K562 (cell line): ENCODE results near the gene TMEM208. TPM values are rescaled to one million over a fixed set of nuclear protein-coding genes. Genes with fewer than 3 reads are reported as not detected.

Experiments used
- ATAC-seq: fragments of 200-7000 bp; cut with Tn5 transposase; 3 replicates; pipeline ENCODE4 v1.9.1; 2020; ENCODE audit warnings: moderate library complexity
- BruUV-seq: library from RNA; stranded (reverse); fragments of 400-500 nt; replicated peaks from 2 replicates; lab custom pipeline; 2021; lab: Mats Ljungman, UMichigan
- CTCF ChIA-PET: fragments of 300-600 bp; formaldehyde crosslinking; extraction: SDS; loops from one replicate; lab custom pipeline; 2021; ENCODE audit warnings: low intra/inter-chr PET ratio; lab: Yijun Ruan, JAX
- POLR2A ChIA-PET: fragments of 300-600, 350-650 bp; sonication (Branson Sonifier 250); formaldehyde crosslinking; extraction: SDS; loops from one replicate; lab custom pipeline; 2021; ENCODE audit warnings: antibody characterized with exemption, inconsistent platforms; lab: Yijun Ruan, JAX
- DNase-seq, 4 experiments: peaks; one replicate each; pipeline versions ENCODE4 v3.0.0 to v3.0.0-alpha.2; 2011 to 2018; ENCODE audit warnings: low spot score in 3 of 4, mixed read lengths in 3 of 4; ENCODE audit errors: extremely low read depth in 1 of 4
- FAIRE-seq: peaks from 2 replicates; lab custom pipeline; 2011; peaks lifted over from hg19 to GRCh38; lab: Jason Lieb, UNC
- H2AFZ ChIP-seq: 2 replicates; pipeline ENCODE4 v1.6.0; 2011; ENCODE audit warnings: low read depth, low read length, control low read depth, inconsistent platforms
- H3K27ac ChIP-seq: fragments of 200-600 bp; 3 replicates; pipeline ENCODE4 v1.8.0; 2011; ENCODE audit warnings: low read depth, mild to moderate bottlenecking, control low read depth, inconsistent platforms, low read length, moderate library complexity, mixed read lengths; ENCODE audit errors: extremely low read depth
- H3K27me3 ChIP-seq, 2 experiments: fragments of 300-600 bp in 1 of 2; 2 replicates in 1 of 2; 3 replicates in 1 of 2; pipeline versions ENCODE4 v1.6.0 to v1.8.0; 2011; ENCODE audit warnings: inconsistent platforms in 2 of 2, low read length in 2 of 2, mild to moderate bottlenecking in 1 of 2, mixed read lengths in 1 of 2, moderate library complexity in 1 of 2; ENCODE audit not compliant: control insufficient read depth in 2 of 2, insufficient read depth in 2 of 2
- H3K36me3 ChIP-seq: fragments of 300-600 bp; 3 replicates; pipeline ENCODE4 v1.8.0; 2011; ENCODE audit warnings: mild to moderate bottlenecking, low read length, inconsistent platforms; ENCODE audit not compliant: control insufficient read depth, insufficient read depth
- H3K4me1 ChIP-seq, 2 experiments: fragments of 200-600 bp in 1 of 2; replicated peaks in 1 of 2; 2 replicates in 1 of 2; 3 replicates in 1 of 2; pipeline versions ENCODE4 v1.5.1 to v1.8.0; 2011; ENCODE audit warnings: inconsistent platforms in 2 of 2, low read length in 2 of 2, mild to moderate bottlenecking in 1 of 2, mixed read lengths in 1 of 2, moderate library complexity in 1 of 2; ENCODE audit not compliant: control insufficient read depth in 2 of 2, insufficient read depth in 2 of 2
- H3K4me2 ChIP-seq: 2 replicates; pipeline ENCODE4 v1.6.1; 2011; ENCODE audit warnings: low read length, control low read depth, inconsistent platforms, mixed read lengths; ENCODE audit not compliant: insufficient read depth
- H3K4me3 ChIP-seq: fragments of 200-600 bp; sonication (generic), shearing (Covaris generic); 2 replicates; pipeline ENCODE4 v1.5.1; 2016; ENCODE audit warnings: control low read depth, inconsistent platforms
- H3K79me2 ChIP-seq: fragments of 200-600 bp; 3 replicates; pipeline ENCODE4 v1.8.0; 2011; ENCODE audit warnings: low read length, inconsistent platforms; ENCODE audit not compliant: control insufficient read depth, insufficient read depth
- H3K9ac ChIP-seq, 2 experiments: 2 replicates each; pipeline versions ENCODE4 v1.6.0 to v1.6.1; 2011; ENCODE audit warnings: low read depth in 2 of 2, low read length in 2 of 2, control low read depth in 1 of 2, inconsistent platforms in 1 of 2, mild to moderate bottlenecking in 1 of 2, mixed read lengths in 1 of 2; ENCODE audit not compliant: insufficient read depth in 1 of 2
- H3K9me1 ChIP-seq: one replicate; pipeline ENCODE4 v1.6.0; 2011; ENCODE audit warnings: inconsistent platforms, mild to moderate bottlenecking, low read length, moderate library complexity; ENCODE audit not compliant: control insufficient read depth, insufficient read depth
- H3K9me3 ChIP-seq: replicated peaks from 2 replicates; pipeline ENCODE4 v1.5.1; 2011; ENCODE audit warnings: low read depth, low read length, inconsistent platforms; ENCODE audit not compliant: control insufficient read depth, insufficient read depth
- H4K20me1 ChIP-seq: replicated peaks from 2 replicates; pipeline ENCODE4 v1.6.1; 2011; ENCODE audit warnings: low read length, inconsistent platforms, mixed read lengths; ENCODE audit not compliant: control insufficient read depth, insufficient read depth
- ELF1 ChIP-seq: fragments of 200-800 bp; sonication (Bioruptor generic); IDR thresholded peaks from 2 replicates; pipeline ENCODE4 v1.6.1; 2016; ENCODE audit warnings: missing genetic modification characterization, missing compliant biosample characterization
- HMGN3 ChIP-seq: IDR thresholded peaks from 2 replicates; pipeline ENCODE4 v1.6.1; 2011; ENCODE audit warnings: borderline replicate concordance, low read depth, mild to moderate bottlenecking, mixed read lengths, low read length; ENCODE audit not compliant: insufficient read length; ENCODE audit errors: extremely low read depth
- HNRNPL ChIP-seq: fragments of 200-400 bp; formaldehyde crosslinking; IDR thresholded peaks from 2 replicates; pipeline ENCODE4 v1.6.1; 2017; ENCODE audit warnings: low read depth, mild to moderate bottlenecking, low read length
- NR2C1 ChIP-seq, 2 experiments: fragments of 450-650 bp; IDR thresholded peaks; 2 replicates each; pipeline ENCODE4 v1.6.1; 2017; ENCODE audit warnings: mild to moderate bottlenecking in 2 of 2, antibody characterized with exemption in 1 of 2, inconsistent platforms in 1 of 2, missing compliant biosample characterization in 1 of 2, missing genetic modification characterization in 1 of 2
- PHB ChIP-seq: fragments of 250-450 bp; sonication (Bioruptor Pico); IDR thresholded peaks from 2 replicates; pipeline ENCODE4 v1.5.0; 2021
- PHF21A ChIP-seq: fragments of 450-650 bp; IDR thresholded peaks from 2 replicates; pipeline ENCODE4 v1.6.1; 2017; ENCODE audit warnings: low read depth, borderline replicate concordance
- POLR2AphosphoS5 ChIP-seq: IDR thresholded peaks from 2 replicates; pipeline ENCODE4 v1.6.1; 2011; ENCODE audit warnings: mild to moderate bottlenecking, low read depth, low read length, moderate library complexity; ENCODE audit not compliant: control insufficient read depth, insufficient read depth
- SP1 ChIP-seq: sonication (generic); formaldehyde crosslinking; IDR thresholded peaks from 2 replicates; pipeline ENCODE4 v1.8.1; 2022; ENCODE audit warnings: mild to moderate bottlenecking, missing genetic modification reagents
- TBP ChIP-seq: optimal IDR thresholded peaks from 2 replicates; pipeline ENCODE3; 2011; ENCODE audit warnings: low read depth, low read length, improper control_type of control experiment
- VEZF1 ChIP-seq: fragments of 200-800 bp; sonication (Bioruptor generic); IDR thresholded peaks from 2 replicates; pipeline ENCODE4 v1.6.1; 2017; ENCODE audit warnings: missing genetic modification characterization, missing compliant biosample characterization
- ZFX ChIP-seq: sonication (generic); formaldehyde crosslinking; IDR thresholded peaks from 2 replicates; pipeline ENCODE4 v1.8.0; 2022; ENCODE audit warnings: mild to moderate bottlenecking, missing genetic modification reagents, moderate library complexity
- WGBS: fragments of 100-300 bp; shearing (Covaris generic); methylation state at CpG from one replicate; pipeline ENCODE4 v1.1.6; 2016; ENCODE audit warnings: low coverage, mixed read lengths; ENCODE audit not compliant: insufficient coverage; ENCODE audit errors: missing lambda C conversion rate; 5-methylcytosine and 5-hydroxymethylcytosine counted together
- in situ Hi-C: fragments of 300-500 bp; cut with MboI; formaldehyde crosslinking; loops from 4 replicates; pipeline ENCODE4 v1.15.0; 2018; ENCODE audit warnings: inconsistent platforms, mixed read lengths
- intact Hi-C: fragments of 100-400 bp; cut with micrococcal nuclease; formaldehyde crosslinking; loops from 2 replicates; pipeline ENCODE4 v1.14.2; 2022
- polyA plus RNA-seq, 8 experiments: library from polyadenylated mRNA; depleted of rRNA in 4 of 8; stranded (reverse) in 5 of 8; unstranded in 3 of 8; fragments of >200 nt; fragmentation: Nextera tagmentation in 2 of 8; fragmentation: Illumina TruSeq in 1 of 8; extraction: Ambion mirVana in 2 of 8; extraction: Trizol in 1 of 8; gene quantifications; 2 replicates each; pipeline versions ENCODE4 v1.2.1 to v1.2.3, GENCODE V29; 2011 to 2014; ENCODE audit warnings: inconsistent platforms in 1 of 8, missing spikeins in 1 of 8
- total RNA-seq, 7 experiments: library from RNA; depleted of rRNA in 6 of 7; stranded (reverse); fragments of >200 nt in 6 of 7; fragmentation: Illumina TruSeq in 2 of 7; extraction: Trizol in 2 of 7; gene quantifications; 2 replicates each; pipeline versions ENCODE4 v1.2.1 to v1.2.3, GENCODE V29; 2011 to 2021; ENCODE audit warnings: low replicate concordance in 1 of 7
- TF ChIP-seq, protein P1 (sequence below): fragments of 450-650 bp; IDR thresholded peaks from 2 replicates; pipeline ENCODE4 v1.6.1; 2017; ENCODE audit warnings: antibody characterized with exemption, mild to moderate bottlenecking

Gene TMEM208
- total and polyA plus RNA-seq, 9 of the 15 experiments (the other 6 are each of a cell fraction or from before 2014, with no cell fraction given): 31.8 to 239 (median 54.3) TPM

DNA sequence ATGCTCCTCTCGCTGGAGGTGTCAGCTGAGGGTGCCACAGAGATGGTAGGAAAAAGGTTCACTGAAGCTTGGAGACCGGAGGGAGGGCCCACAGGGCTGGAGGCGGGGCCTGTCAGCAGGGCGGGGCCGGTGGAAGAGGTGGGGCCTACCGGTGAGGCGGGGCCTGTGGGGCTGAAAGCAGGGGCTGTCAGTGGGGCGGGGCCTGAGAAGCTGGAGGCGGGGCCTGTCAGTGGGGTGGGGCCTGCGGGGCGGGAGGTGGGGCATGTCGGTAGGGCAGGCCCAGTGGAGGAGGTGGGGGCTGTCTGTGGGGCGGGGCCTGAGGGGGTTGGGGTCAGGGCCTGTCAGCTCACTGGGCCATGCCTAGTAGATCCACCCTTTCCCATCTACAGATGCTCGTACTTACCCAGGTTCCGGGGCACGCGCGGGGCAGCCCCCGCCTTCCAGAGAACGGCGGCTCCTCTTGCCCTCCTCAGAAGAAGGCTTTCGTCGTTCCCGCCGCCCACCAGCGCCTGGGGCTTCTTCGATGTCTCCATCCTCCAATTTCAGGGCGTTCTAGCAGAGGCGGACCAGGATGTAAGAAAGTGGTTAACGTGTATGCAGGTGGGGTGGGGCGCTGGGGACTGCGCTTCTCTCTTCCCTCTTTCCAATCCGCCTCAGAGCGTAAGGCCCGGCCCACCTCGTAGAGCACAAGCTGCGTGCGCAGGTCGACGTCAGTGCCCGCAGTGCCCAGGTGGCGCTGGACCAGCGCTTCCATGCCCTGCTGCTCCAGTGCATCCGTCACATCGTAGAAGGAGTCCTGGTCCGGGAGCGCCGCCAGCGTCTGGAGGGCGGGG, 9.8 kb downstream of the TMEM208 start:
- intact Hi-C loops: loop anchor here (5.0 kb wide), 1 partner anchor 41 kb away; the partner anchor contains the start of gene PLEKHG4
- H3K4me3 ChIP-seq: no peak overlapping the region
- H3K4me1 ChIP-seq: peaks cover 28 to 41% of the 10 kb centered on the region in 2 experiments
- 70% methylated on average over 22 of the region's 50 CpGs for WGBS
- peaks cover 32% of the 10 kb centered on the region for H3K79me2 ChIP-seq
- H3K36me3 ChIP-seq: peaks cover 86% of the 10 kb centered on the region; the same call in 2 of the 3 replicates
- ATAC-seq (peak; percentile 97), FAIRE-seq (peak; percentile 68), DNase-seq (peak; percentile 90 to 100 (median 98))
- POLR2A ChIA-PET: interaction anchor here (0.6 to 4.3 kb wide), 6 partner anchors 8 to 74 kb away, joined by 3 to 31 read pairs (median 4); partner anchors contain the start of genes SLC9A5 and TMEM208
- H3K9ac ChIP-seq: peak overlapping the region in 1 of 2 experiments; percentile 33; a peak in 1 of 4 replicates
- no peaks in the 10 kb centered on the region for H3K9me3 ChIP-seq
- H3K27me3 ChIP-seq: no peaks in the 10 kb centered on the region
- H3K9me1 ChIP-seq: no peaks in the 10 kb centered on the region
- peak overlapping the region; percentile 43; the same call in 1 of the 3 replicates for H3K27ac ChIP-seq
- TSS peak; percentile 10 for BruUV-seq
- H4K20me1 ChIP-seq: peaks cover 4% of the 10 kb centered on the region
- H2AFZ ChIP-seq: no peak overlapping the region
- H3K4me2 ChIP-seq: peak overlapping the region; percentile 48
- in situ Hi-C loops: no loop called here
- CTCF ChIA-PET: interaction anchor here (0.6 kb wide), 1 partner anchor 209 kb away, joined by 5 read pairs; no protein-coding TSS in a partner anchor
- TF ChIP-seq HMGN3 (peak; percentile 69), NR2C1 (IDR thresholded peaks at IDR 0.05) (no peak), NR2C1 (tag; IDR thresholded peaks at IDR 0.05) (no peak), PHF21A (no peak), VEZF1 (CRISPR knock-in tag) (peak; percentile 76), PHB (CRISPR knock-in tag) (no peak), POLR2AphosphoS5 (peak; percentile 43; the same call in 1 of the 2 replicates), HNRNPL (0 out of 2 replicates have a peak, but pooled peaks have one; percentile 50), ELF1 (no peak), TBP (peak; percentile 22), SP1 (0 out of 2 replicates have a peak, but pooled peaks have one; percentile 19), ZFX (no peak)
- TF ChIP-seq, protein P1, sequence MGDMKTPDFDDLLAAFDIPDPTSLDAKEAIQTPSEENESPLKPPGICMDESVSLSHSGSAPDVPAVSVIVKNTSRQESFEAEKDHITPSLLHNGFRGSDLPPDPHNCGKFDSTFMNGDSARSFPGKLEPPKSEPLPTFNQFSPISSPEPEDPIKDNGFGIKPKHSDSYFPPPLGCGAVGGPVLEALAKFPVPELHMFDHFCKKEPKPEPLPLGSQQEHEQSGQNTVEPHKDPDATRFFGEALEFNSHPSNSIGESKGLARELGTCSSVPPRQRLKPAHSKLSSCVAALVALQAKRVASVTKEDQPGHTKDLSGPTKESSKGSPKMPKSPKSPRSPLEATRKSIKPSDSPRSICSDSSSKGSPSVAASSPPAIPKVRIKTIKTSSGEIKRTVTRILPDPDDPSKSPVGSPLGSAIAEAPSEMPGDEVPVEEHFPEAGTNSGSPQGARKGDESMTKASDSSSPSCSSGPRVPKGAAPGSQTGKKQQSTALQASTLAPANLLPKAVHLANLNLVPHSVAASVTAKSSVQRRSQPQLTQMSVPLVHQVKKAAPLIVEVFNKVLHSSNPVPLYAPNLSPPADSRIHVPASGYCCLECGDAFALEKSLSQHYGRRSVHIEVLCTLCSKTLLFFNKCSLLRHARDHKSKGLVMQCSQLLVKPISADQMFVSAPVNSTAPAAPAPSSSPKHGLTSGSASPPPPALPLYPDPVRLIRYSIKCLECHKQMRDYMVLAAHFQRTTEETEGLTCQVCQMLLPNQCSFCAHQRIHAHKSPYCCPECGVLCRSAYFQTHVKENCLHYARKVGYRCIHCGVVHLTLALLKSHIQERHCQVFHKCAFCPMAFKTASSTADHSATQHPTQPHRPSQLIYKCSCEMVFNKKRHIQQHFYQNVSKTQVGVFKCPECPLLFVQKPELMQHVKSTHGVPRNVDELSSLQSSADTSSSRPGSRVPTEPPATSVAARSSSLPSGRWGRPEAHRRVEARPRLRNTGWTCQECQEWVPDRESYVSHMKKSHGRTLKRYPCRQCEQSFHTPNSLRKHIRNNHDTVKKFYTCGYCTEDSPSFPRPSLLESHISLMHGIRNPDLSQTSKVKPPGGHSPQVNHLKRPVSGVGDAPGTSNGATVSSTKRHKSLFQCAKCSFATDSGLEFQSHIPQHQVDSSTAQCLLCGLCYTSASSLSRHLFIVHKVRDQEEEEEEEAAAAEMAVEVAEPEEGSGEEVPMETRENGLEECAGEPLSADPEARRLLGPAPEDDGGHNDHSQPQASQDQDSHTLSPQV: no peak
